Measurements from ENCODE around the gene MRM3. TPM values are rescaled to one million over a fixed set of nuclear protein-coding genes. Genes with fewer than 3 reads are reported as not detected.
A peak's percentile ranks its signal among the peaks of the same experiment; 100 is the strongest.
"Not testable (repeated sequence)": the region's sequence is repeated elsewhere in the genome, so short reads cannot be mapped to it uniquely, and the experiment has no call there.

The MRM3 gene
- total RNA-seq, 4 donors from 2014 or later: 14.6 to 22.9 (median 16.9) TPM

DNA sequence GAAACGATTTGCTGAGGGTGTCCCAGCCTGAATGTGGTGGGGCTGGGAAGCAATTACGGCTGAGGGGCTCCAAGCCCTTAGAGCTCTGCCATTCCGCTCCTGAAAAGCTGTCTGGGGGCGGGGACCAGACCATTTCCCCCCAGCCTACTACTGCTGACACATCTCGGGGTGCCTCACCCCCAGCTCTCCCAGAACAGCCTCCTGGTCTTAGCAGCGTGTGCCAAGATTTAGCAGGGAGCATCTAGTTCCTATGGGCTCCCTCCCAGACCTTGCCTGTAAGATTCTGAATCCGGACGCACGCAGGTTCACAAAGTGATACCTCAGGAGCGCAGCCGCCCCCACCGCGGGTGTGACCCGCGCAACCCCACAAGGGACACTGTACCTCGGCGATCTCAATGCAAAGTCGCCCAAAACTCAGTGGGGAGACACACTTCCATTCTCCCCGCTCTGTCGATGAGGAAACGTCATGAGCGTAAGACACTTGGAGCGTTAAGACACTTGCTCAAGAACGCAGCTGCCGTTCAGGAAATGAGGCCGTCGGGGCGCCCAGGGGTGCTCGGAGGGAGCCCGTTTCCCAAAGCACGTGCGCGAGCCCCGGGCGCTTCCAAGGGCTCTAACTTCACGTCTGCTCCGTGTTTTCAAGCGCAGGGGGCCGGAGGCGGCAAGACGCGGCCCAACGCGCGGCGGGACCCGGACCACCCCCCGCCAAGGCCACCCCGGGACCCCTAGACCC, 30.7 kb upstream of the MRM3 start:
- Histone ChIP-seq H3K4me3 (replicated peaks in 1 of 3) (peak overlapping the region; percentile 63 to 95 (median 83)), H3K27me3 (no peaks in the 10 kb centered on the region), H3K4me1 (peaks cover 10 to 12% of the 10 kb centered on the region in 2 donors), H3K36me3 (peaks cover 12 to 16% of the 10 kb centered on the region in 2 donors), H3K9me3 (no peaks in the 10 kb centered on the region), H3K27ac (peak overlapping the region in 2 of 3 donors; percentile 77 to 88)
- intact Hi-C loops (cut with DNase I): no loop called here
- TF ChIP-seq, protein P1, sequence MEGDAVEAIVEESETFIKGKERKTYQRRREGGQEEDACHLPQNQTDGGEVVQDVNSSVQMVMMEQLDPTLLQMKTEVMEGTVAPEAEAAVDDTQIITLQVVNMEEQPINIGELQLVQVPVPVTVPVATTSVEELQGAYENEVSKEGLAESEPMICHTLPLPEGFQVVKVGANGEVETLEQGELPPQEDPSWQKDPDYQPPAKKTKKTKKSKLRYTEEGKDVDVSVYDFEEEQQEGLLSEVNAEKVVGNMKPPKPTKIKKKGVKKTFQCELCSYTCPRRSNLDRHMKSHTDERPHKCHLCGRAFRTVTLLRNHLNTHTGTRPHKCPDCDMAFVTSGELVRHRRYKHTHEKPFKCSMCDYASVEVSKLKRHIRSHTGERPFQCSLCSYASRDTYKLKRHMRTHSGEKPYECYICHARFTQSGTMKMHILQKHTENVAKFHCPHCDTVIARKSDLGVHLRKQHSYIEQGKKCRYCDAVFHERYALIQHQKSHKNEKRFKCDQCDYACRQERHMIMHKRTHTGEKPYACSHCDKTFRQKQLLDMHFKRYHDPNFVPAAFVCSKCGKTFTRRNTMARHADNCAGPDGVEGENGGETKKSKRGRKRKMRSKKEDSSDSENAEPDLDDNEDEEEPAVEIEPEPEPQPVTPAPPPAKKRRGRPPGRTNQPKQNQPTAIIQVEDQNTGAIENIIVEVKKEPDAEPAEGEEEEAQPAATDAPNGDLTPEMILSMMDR (IDR thresholded peaks at IDR 0.05): no peak
- no peak for TF ChIP-seq POLR2A (IDR thresholded peaks at IDR 0.05)
- WGBS, 2 donors: 4 to 7% methylated on average over 16 to 22 of the region's 49 CpGs
- DNase-seq: peak; percentile 34

DNA sequence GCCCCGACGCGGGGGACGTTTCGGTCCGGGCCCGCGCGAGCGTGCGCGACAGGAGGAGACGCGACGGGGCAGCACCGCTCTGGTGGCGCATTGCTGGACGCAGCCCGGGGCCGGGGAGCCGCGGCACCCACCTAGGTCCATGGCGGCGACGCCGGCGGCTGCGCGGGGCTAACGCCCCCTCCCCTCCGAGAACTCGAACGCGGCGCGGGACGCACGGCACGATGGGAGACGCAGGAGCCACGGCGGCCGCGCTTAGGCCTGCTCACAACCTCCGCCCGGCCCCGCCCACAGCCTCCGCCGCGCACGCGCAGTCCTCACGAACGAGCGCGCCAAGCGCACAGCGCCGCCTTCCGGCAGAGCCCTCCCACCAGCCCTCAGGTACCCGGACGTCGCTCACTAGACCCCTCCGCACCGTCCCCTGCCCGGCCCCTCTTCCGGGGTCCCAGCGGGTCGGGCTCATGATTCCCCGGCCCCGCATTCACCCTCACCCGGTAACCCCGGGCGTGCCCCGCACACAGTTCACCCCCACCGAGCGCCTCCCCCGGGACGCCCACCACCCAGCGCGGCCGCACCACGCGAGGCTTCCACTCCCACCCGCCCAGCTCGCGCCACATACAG, 30.0 kb upstream of the MRM3 start, which contains the start of gene GEMIN4:
GEMIN4 (minus strand) TSS at position 263 of the 618 bp plus-strand sequence; CDS start at position 141, 122 bp downstream.
- Histone ChIP-seq H3K4me1 (peaks cover 10 to 12% of the 10 kb centered on the region in 2 donors), H3K27ac (peak within 1 kb of the TSS; percentile 77 to 88 (median 84)), H3K36me3 (peaks cover 7 to 10% of the 10 kb centered on the region in 2 donors), H3K4me3 (replicated peaks in 1 of 3) (peak within 1 kb of the TSS; percentile 63 to 95 (median 83)), H3K9me3 (no peaks in the 10 kb centered on the region), H3K27me3 (no peaks in the 10 kb centered on the region)
- 0% methylated on average over 4 to 48 of the region's 87 CpGs for WGBS, 2 donors
- DNase-seq: peak; percentile 88 to 92
- intact Hi-C loops (cut with DNase I): no loop called here
- TF ChIP-seq, protein P1 (IDR thresholded peaks at IDR 0.05): peak; percentile 64 to 97 (median 88)
- peak in 1 of 2 donors; percentile 69 for TF ChIP-seq POLR2A (IDR thresholded peaks at IDR 0.05)

- no peaks in the 10 kb centered on the region for H3K27me3 ChIP-seq
- H3K27ac ChIP-seq: peak overlapping the region; percentile 77 to 88 (median 84)
- peak in 1 of 2 donors; percentile 16 for TF ChIP-seq POLR2A (IDR thresholded peaks at IDR 0.05)
- TF ChIP-seq, protein P1 (IDR thresholded peaks at IDR 0.05): no peak
- intact Hi-C loops (cut with DNase I): no loop called here
- peaks cover 10 to 12% of the 10 kb centered on the region in 2 donors for H3K4me1 ChIP-seq
- WGBS, 2 donors: 20 to 40% methylated on average over 15 to 27 of the region's 43 CpGs
- DNase-seq: peak; percentile 93 to 95
- H3K36me3 ChIP-seq: peaks cover under 1 to 4% of the 10 kb centered on the region in 2 donors
- H3K9me3 ChIP-seq: no peaks in the 10 kb centered on the region
- H3K4me3 ChIP-seq (replicated peaks in 1 of 3): peak overlapping the region; percentile 63 to 95 (median 83)
These were observed 29.4 kb upstream of the MRM3 start for GRCh38 chr17:752620-753219.

DNA sequence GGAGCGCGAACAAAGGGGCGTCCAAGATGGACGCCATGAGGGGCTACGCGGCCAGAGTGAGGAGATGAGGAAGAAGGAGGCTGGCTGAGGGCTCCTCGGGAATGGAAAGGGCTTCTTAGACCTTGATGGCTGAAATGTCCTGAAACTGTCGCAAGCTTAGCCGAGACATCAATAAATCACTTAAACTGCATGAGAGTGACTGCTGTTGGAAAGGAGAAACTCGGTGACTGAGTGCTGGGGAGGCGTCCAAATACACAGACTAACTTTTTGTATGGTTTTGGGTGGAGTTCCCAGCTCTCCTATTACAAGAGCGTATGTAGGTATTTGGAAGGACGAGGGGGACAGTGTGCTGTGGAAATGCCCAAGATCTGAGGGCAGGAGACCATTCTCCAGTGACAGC, 28.7 kb upstream of the MRM3 start:
- H3K4me3 ChIP-seq (replicated peaks in 1 of 3): no peak overlapping the region
- TF ChIP-seq POLR2A (IDR thresholded peaks at IDR 0.05): no peak
- TF ChIP-seq, protein P1 (IDR thresholded peaks at IDR 0.05): no peak
- H3K27me3 ChIP-seq: no peaks in the 10 kb centered on the region
- no peak for DNase-seq
- H3K36me3 ChIP-seq: no peaks in the 10 kb centered on the region
- H3K9me3 ChIP-seq: no peaks in the 10 kb centered on the region
- H3K4me1 ChIP-seq: peaks cover 10 to 12% of the 10 kb centered on the region in 2 donors
- intact Hi-C loops (cut with DNase I): no loop called here
- no peak overlapping the region for H3K27ac ChIP-seq
- 74 to 92% methylated on average over 13 of the region's 13 CpGs for WGBS, 2 donors

DNA sequence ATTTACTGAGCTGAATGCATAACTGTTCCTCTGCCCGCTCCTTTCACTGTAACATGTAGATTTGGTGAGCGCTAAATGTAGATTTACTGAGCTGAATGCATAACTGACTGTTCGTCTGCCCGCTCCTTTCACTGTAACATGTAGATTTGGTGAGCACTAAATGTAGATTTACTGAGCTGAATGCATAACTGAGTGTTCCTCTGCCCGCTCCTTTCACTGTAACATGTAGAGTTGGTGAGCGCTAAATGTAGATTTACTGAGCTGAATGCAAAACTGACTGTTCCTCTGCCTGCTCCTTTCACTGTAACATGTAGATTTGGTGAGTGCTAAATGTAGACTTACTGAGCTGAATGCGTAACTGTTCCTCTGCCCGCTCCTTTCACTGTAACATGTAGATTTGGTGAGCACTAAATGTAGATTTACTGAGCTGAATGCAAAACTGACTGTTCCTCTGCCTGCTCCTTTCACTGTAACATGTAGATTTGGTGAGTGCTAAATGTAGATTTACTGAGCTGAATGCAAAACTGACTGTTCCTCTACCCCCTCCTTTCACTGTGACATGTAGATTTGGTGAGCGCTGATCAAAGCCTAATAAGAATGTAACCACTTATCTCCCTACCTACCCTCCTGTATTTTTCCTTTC, 26.7 kb upstream of the MRM3 start:
- H3K27me3 ChIP-seq; H3K36me3 ChIP-seq; H3K27ac ChIP-seq; DNase-seq; H3K9me3 ChIP-seq; intact Hi-C loops (cut with DNase I); H3K4me3 ChIP-seq (replicated peaks in 1 of 3): not testable (repeated sequence)
- 95 to 96% methylated on average over 9 of the region's 9 CpGs for WGBS, 2 donors
- H3K4me1 ChIP-seq: peaks cover 10 to 11% of the 10 kb centered on the region in 2 donors

DNA sequence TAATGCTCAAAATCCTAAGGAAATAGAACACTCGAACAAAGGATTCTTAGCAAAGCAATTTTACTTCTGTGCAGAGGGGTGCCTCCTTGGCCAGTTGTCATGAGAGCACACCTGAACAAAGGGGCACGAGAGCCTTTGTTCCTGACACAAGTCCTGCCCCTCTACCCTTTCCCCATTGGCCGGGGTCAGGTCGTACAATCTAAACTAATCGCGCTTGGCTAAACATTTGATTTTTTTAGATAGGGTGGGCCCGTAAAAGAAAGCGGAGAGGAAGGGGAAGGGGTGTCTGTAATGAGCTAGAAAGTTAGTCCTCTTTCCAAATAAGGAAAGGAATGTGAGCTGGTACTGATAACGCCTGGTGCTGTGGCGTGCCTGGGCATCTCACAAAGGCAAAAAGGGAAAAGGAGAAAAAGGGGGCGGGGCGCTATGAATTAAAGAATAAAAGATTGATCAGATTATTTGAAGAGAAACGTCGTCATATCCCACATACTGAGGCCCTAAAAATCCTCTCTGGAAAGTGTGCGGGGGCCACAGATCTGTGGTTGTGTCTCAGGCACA, 26.1 kb upstream of the MRM3 start:
- H3K27me3 ChIP-seq; DNase-seq; H3K4me1 ChIP-seq; H3K27ac ChIP-seq; H3K4me3 ChIP-seq (replicated peaks in 1 of 3); H3K9me3 ChIP-seq; H3K36me3 ChIP-seq; intact Hi-C loops (cut with DNase I): not testable (repeated sequence)
- 70 to 73% methylated on average over 15 of the region's 15 CpGs for WGBS, 2 donors

Measured in thyroid gland (tissue), 4 donors.